HEK293T (cell line): ENCODE data around the gene TSPOAP1.

Experiments used
- BHLHE40 ChIP-seq: fragments of 450-650 bp; IDR thresholded peaks from 2 replicates; pipeline ENCODE4 v1.6.1; 2016; ENCODE audit warnings: mild to moderate bottlenecking, moderate library complexity, borderline replicate concordance
- CTBP1 ChIP-seq: fragments of 450-650 bp; IDR thresholded peaks from 2 replicates; pipeline ENCODE4 v1.6.1; 2016; ENCODE audit warnings: borderline replicate concordance
- FOXM1 ChIP-seq: fragments of 450-650 bp; IDR thresholded peaks from 2 replicates; pipeline ENCODE4 v1.6.1; 2017; ENCODE audit warnings: mild to moderate bottlenecking, borderline replicate concordance
- L3MBTL2 ChIP-seq: fragments of 450-650 bp; conservative IDR thresholded peaks from 2 replicates; pipeline ENCODE4 v1.6.1; 2016; ENCODE audit warnings: mild to moderate bottlenecking
- LEF1 ChIP-seq: fragments of 450-650 bp; IDR thresholded peaks from 2 replicates; pipeline ENCODE4 v1.6.1; 2017; ENCODE audit warnings: mild to moderate bottlenecking, borderline replicate concordance
- SP1 ChIP-seq: fragments of 450-650 bp; IDR thresholded peaks from 2 replicates; pipeline ENCODE4 v1.6.1; 2017

- no peak for TF ChIP-seq BHLHE40
- no peak for TF ChIP-seq SP1
- TF ChIP-seq LEF1: no peak
- TF ChIP-seq CTBP1: no peak
- TF ChIP-seq L3MBTL2: no peak
- no peak for TF ChIP-seq FOXM1
These were observed 61.0 kb downstream of the TSPOAP1 start for GRCh38 chr17:58267347-58268324.
